GM19328 (cell line): Measurements from ENCODE around the gene FAM174B.
A peak's percentile ranks its signal among the peaks of the same experiment; 100 is the strongest.

Source experiments
- ATAC-seq: cut with Tn5 transposase; IDR thresholded peaks from one replicate; pipeline ENCODE4 v1.9.1; 2021; ENCODE audit warnings: mild to moderate bottlenecking, moderate library complexity; ENCODE audit not compliant: unreplicated experiment

Gene FAM174B

GRCh38 chr15:92643849-92644815 lies 11.4 kb downstream of the FAM174B start:
- no peak for ATAC-seq

- no peak for ATAC-seq
Measured at GRCh38 chr15:92638709-92639365, 16.7 kb downstream of the FAM174B start.

GRCh38 chr15:92638291-92638708 lies 17.3 kb downstream of the FAM174B start:
- ATAC-seq, result no peak

- no peak for ATAC-seq
Measured at GRCh38 chr15:92637626-92638025, 17.9 kb downstream of the FAM174B start.

GRCh38 chr15:92636908-92637481 lies 18.6 kb downstream of the FAM174B start:
- no peak for ATAC-seq

GRCh38 chr15:92636401-92636907 lies 19.1 kb downstream of the FAM174B start:
- no peak for ATAC-seq

- no peak for ATAC-seq
Measured at GRCh38 chr15:92634671-92635201, 20.8 kb downstream of the FAM174B start.

GRCh38 chr15:92634060-92634459 lies 21.5 kb downstream of the FAM174B start:
- no peak for ATAC-seq

GRCh38 chr15:92633418-92633817 lies 22.2 kb downstream of the FAM174B start:
- no peak for ATAC-seq

GRCh38 chr15:92633001-92633400 lies 22.6 kb downstream of the FAM174B start:
- no peak for ATAC-seq

- no peak for ATAC-seq
Measured at GRCh38 chr15:92631721-92632120, 23.9 kb downstream of the FAM174B start.

- ATAC-seq, result no peak
Measured at GRCh38 chr15:92629975-92630626, 25.5 kb downstream of the FAM174B start.

- no peak for ATAC-seq
Measured at GRCh38 chr15:92629276-92629974, 26.1 kb downstream of the FAM174B start.

GRCh38 chr15:92627014-92627413 lies 28.6 kb downstream of the FAM174B start:
- no peak for ATAC-seq

GRCh38 chr15:92625251-92625980 lies 30.2 kb downstream of the FAM174B start:
- ATAC-seq, result peak; percentile 68

GRCh38 chr15:92624401-92624991 lies 31.1 kb downstream of the FAM174B start:
- ATAC-seq, result no peak

- ATAC-seq, result no peak
Measured at GRCh38 chr15:92623435-92623834, 32.1 kb downstream of the FAM174B start.

GRCh38 chr15:92621972-92622533 lies 33.5 kb downstream of the FAM174B start:
- ATAC-seq, result no peak

GRCh38 chr15:92620991-92621390 lies 34.6 kb downstream of the FAM174B start:
- ATAC-seq, result no peak
